Measurements from ENCODE around the gene SLC25A39.
A peak's percentile ranks its signal among the peaks of the same experiment; 100 is the strongest.
"Not testable (repeated sequence)": the region's sequence is repeated elsewhere in the genome, so short reads cannot be mapped to it uniquely, and the experiment has no call there.

The SLC25A39 gene, protein sequence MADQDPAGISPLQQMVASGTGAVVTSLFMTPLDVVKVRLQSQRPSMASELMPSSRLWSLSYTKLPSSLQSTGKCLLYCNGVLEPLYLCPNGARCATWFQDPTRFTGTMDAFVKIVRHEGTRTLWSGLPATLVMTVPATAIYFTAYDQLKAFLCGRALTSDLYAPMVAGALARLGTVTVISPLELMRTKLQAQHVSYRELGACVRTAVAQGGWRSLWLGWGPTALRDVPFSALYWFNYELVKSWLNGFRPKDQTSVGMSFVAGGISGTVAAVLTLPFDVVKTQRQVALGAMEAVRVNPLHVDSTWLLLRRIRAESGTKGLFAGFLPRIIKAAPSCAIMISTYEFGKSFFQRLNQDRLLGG

DNA sequence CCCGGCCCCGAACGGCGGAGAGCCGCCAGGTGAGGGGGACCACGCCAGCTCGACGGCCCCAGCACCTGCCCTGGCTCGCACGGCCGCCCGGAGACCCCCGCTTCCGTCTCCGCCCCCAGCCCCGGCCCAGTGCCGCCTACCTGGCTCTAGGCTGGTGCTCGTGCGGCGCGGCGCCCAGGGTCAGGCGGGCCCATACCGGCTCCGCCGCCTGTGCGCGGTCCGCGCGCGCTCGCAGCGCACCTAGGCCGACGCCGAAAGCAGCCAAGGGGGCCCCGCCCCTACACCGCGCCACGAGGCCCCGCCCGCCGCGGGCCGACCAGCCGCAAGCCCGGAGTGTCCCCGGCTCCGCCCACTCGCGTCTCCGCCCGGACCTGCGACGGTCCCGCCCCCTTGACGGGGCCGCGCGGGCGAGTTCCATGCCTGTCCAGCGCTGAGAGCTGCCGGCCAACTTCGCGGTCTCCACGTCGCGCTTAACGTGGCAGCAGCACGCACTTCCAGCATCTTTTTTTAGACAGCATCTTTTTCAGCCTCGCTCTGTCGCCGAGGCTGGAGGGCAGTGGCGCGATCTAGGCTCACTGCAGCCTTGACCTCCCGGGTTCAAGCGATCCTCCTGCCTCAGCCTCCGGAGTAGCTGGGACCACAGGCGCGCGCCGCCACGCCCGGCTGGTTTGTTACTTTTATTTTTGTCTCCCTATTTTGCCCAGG, at the start of gene SLC25A39:
TSS of gene SLC25A39 (minus strand) at position 253 of the 705 bp plus-strand sequence. CDS start 1,261 bp downstream, outside the sequence.
- DNase-seq (ENCODE audit: low read depth), result peak; percentile 97

DNA sequence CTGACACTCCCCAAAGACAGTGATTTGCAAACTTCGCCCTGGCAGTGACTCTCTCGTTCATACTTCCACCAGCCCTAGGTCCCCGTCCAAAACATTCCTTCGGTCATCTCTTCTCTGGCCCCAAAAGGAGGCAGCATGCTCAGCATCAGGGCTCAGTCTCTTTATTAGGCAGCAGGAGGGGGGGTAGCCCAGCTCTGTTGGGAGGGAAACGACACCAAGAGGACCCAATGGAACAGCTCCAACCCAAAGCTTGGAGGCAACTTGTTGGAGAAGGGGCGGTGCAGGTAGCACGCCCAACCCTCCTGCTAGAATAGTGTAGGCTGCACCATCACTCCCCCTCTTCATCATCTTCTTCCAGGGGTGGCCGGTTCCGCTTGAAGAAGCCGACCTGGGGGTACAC, 47.4 kb upstream of the SLC25A39 start:
- no peak for DNase-seq (ENCODE audit: low read depth)

DNA sequence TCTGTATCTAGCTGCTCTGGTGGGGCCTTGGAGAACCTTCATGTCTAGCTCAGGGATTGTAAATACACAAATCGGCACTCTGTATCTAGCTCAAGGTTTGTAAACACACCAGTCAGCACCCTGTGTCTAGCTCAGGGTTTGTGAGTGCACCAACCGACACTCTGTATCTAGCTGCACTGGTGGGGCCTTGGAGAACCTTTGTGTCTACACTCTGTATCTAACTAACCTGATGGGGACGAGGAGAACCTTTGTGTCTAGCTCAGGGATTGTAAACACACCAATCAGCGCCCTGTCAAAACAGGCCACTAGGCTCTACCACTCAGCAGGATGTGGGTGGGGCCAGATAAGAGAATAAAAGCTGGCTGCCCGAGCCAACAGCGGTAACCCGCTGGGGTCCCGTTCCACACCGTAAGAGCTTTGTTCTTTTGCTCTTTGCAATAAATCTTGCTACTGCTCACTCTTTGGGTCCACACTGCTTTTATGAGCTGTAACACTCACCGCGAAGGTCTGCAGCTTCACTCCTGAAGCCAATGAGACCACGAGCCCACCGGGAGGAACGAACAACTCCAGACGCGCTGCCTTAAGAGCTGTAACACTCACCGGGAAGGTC, 44.9 kb upstream of the SLC25A39 start:
- DNase-seq (ENCODE audit: low read depth), result not testable (repeated sequence)

- not testable (repeated sequence) for DNase-seq (ENCODE audit: low read depth)
These were observed 44.0 kb upstream of the SLC25A39 start for GRCh38 chr17:44368391-44369243.

DNA sequence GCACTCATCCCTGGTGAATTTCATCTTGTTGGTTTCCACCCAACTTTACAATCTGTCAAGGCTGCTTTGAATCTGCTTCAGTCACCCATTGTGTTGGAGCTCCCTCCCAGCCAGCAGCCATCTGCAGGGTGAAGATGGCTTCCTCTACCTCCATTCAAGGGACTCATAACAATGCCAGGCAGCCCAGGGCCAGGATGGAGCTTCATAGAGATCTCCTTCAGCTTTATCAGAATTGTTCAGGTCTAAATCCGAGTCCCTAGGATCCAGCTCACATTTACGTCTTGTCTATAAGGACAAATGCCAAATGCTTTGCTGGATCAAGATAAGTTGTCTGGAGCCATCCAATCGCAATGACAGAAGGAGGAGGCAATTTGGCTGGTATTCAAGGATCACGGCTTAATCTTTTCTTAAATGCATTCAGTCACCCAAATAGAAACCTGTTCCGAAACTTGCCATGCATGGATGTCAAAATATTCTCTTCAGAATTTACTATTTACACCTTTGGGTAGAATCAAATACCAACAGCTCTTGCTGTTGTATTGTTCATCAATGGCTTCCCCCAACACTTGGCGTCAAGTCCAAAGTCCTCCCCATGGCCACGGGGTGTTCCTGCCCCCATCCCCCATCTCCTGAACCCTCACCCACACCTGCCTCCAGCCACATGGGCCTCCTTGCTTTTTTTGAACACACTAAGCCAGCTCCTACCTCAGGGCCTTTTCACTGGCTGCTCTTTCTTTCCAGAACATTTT, 42.8 kb upstream of the SLC25A39 start:
- no peak for DNase-seq (ENCODE audit: low read depth)

DNA sequence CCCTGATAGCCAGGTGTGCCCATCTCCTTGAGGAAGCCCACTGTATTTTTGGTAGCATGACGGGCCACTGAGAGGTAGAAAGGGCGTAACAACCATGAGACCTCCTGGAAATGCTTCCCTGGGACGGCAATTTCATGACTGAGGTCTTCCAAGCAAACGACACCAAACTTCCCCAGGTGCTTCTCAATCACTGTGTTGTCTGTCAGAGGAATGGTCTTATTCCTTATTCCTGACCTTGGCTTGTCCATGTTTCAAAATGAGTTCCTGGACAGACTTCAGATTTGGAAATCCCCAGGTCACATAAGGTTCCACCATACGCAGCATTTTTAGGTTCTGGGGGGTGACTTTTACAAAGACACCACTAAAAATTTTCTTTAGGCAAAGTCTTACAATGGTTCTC, 40.4 kb upstream of the SLC25A39 start:
- not testable (repeated sequence) for DNase-seq (ENCODE audit: low read depth)

- peak; percentile 72 for DNase-seq (ENCODE audit: low read depth)
These were observed 39.1 kb upstream of the SLC25A39 start, which contains the start of gene FAM171A2 for GRCh38 chr17:44363613-44364159. FAM171A2 (minus strand) TSS chr17:44363853; CDS start chr17:44363714, 139 bp downstream.

DNA sequence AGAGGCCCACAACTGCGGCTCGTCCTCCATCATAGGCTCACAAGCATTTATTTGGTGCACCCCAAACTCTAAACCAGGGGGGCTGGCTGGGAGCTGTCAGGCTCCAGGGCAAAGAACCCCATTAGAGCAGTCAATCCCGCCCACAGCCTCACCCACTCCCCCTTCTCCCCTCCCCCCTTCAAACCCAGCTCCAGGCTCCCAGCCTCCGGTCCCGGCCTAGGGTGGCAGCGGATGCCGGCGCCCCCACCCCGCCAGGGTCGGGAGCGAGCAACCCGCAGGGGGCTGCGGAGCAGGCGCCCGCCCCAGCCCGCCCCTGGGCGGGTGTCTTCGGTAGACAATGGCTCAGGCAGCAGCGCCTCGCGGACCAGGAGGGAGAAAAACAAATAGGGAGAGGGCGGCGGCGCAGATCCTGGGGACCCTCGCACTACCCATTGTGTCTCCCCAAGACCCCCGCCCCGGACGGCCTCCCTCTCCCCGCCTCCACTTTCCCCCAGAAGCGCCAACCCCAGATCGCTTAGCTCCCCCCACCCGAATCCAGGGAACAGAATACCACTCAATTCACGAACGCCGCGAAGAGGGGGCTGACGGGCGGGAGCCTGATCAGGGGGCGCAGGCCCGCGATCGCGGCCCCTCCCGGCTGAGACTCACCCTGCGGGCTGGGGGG, 38.5 kb upstream of the SLC25A39 start:
- no peak for DNase-seq (ENCODE audit: low read depth)

DNA sequence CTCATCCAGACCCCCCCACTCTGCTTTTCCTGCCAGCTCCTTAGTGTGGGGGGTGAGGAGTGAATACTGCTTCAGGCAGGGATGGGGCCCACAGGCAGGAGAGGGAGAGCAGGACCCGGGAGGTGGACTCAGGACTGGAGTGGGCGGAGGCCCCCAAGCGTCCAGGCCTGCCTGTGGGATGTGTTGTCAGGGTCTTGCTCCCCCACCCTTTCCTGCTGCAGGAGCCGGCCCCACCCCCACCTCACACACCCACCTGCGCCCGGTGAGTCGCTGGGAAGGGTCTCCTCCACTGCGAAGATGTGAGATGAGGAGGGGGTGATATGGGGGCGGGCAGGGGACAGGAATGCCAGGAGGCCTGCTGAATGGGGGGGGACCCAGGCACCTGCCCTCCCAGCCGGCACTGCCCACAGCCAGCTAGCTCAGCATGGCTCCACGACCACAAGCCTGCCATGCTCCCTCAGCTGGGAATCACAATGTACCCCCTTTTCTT, 37.9 kb upstream of the SLC25A39 start:
- no peak for DNase-seq (ENCODE audit: low read depth)

DNA sequence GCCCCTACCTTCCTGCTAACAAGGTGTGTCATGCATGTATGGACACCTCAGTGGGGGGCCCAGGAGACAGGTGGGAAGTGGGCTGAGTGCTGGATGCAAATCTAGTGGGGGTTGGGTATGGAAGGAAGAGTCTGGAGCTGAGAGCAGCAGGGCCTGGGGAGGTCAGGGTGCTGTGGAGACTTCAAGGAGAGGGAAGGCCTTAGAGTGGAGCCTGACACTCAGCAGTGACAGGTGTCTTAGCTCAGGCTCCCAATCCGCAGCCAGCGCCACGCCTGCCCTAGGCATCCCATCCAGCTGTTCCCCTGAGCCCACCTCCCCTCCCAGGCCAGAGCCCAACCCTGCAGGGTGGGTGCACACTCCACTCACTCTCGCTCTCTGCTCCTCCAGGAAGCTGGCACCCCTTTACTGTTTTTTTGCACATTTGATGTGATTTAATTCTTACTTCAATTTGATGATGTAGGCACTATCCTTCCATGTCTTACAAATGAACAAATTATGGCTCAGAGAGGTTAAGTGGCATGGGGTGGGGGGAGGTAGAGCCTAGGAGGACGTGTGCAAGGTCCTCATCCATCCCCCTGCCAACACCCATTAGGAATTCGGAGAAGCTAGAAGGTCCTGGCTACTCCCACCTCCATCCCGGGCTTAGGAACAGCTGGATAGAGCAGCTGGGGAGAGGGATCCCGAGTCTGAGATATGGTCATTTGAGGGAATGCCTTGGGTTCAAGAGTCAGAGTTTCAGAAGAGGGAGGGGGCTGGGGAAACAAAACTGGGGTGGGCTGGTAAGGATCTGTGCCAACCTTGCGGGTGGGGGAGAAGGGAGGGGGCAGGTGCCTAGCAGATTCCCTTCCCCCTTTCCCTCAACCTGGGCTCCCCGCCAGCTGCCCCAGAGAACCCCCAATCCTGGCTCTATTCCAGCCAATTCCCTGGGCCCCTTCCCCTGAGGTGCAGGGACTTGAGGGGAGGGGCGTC, 37.0 kb upstream of the SLC25A39 start:
- DNase-seq (ENCODE audit: low read depth), result no peak

DNA sequence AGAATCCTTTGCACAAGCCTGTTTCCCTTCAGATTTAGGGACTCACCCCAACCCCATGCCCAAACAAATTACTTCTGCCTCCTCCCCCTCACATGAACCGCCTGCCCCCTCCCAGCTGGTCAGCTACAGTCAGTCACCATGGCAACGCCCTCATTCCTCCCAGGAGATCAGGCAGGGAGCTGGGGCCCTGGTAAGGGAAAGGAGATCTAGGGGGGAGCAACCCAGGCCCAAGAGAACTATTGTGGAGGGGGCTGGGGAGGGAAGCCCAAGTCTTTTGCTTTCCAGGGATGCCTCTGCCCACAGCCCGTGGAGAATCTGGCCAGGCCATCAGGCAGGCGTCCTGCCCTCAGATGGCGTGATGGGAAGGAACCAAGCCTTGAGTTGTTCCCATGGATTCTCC, 36.2 kb upstream of the SLC25A39 start:
- DNase-seq (ENCODE audit: low read depth), result no peak

DNA sequence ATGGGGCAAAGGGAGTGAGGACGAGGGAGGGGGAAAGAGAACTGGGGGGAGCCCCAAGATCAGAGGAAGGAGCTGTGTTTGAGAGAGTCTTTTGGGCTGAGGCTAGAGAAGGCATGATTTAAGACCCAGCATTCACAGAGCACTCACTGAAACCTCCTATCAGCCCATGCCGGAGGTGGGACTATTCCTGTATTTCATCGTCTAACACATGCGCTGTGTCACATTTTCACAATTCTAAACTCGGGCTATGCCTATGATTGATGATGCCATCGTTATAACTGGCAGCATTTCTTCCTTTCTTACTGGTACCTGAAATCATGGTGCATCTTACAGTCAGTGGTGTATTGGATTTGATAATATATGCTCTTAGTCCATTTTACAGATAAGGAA, 35.5 kb upstream of the SLC25A39 start:
- no peak for DNase-seq (ENCODE audit: low read depth)

DNA sequence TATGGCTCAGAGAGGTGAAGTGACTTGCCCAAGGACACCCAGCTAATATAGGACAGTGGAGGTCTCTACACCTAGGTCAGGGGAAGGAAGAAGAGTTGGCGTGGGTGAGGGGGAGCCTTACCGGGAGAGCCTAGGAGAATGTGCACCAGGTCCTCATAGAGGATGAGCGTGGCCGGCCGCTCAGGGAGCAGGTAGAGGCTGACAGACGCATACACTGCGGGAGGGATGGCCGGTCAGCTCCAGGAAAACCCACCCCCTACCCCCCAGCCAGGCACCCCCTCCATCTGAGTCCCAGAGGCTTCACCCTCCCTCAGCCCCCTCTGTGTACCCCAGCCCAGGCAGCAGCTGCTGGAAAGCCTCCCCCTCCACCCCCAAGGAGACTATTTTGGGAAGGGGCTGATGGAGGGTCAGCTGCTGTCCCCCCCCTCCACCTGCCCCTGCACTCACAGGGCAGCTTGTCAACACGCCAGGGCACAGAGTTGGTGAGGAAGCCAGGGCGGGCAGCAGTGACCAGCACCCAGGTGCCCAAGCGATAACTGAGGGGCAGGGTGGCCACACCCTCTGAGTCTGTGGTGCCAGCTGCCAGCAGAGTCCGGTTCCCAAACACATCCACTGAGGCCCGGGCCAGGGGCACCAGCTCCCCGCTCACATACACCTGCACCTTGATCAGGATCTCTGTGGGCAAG, 35.0 kb upstream of the SLC25A39 start:
- no peak for DNase-seq (ENCODE audit: low read depth)

GRCh38 chr17:44359006-44359405, 34.4 kb upstream of the SLC25A39 start:
- DNase-seq (ENCODE audit: low read depth), result no peak

GRCh38 chr17:44358066-44358465, 33.4 kb upstream of the SLC25A39 start:
- no peak for DNase-seq (ENCODE audit: low read depth)

GRCh38 chr17:44356241-44356640, 31.6 kb upstream of the SLC25A39 start:
- DNase-seq (ENCODE audit: low read depth), result no peak

GRCh38 chr17:44355642-44356099, 31.0 kb upstream of the SLC25A39 start:
- DNase-seq (ENCODE audit: low read depth), result no peak
